ENCODE measurements around the gene EDC4. TPM values are rescaled to one million over a fixed set of nuclear protein-coding genes. Genes with fewer than 3 reads are reported as not detected.

EDC4 gene
- total and polyA plus RNA-seq, 2 of the 13 experiments (the other 11 are each of a cell fraction or from before 2014, with no cell fraction given), result 51.4 to 59.1 TPM

GRCh38 chr16:67892899-67893742 is 20.3 kb downstream of the EDC4 start, which contains the start of gene PSKH1 (continued):
- TF ChIP-seq FOXJ3 (CRISPR knock-in tag; IDR thresholded peaks at IDR 0.05; ENCODE audit: borderline replicate concordance), result 0 out of 2 replicates have a peak, but pooled peaks have one; percentile 39
- TF ChIP-seq LCORL (IDR thresholded peaks at IDR 0.05), result peak; percentile 21; the same call in 1 of the 2 replicates
- no peak for TF ChIP-seq LCORL (CRISPR knock-in tag; IDR thresholded peaks at IDR 0.05)
- TF ChIP-seq ZNF260 (CRISPR knock-in tag; IDR thresholded peaks at IDR 0.05; ENCODE audit: borderline replicate concordance, low read depth), result no peak
- peak; percentile 88 for TF ChIP-seq TMF1 (CRISPR knock-in tag; IDR thresholded peaks at IDR 0.05; ENCODE audit: low read depth)
- TF ChIP-seq ZNF232 (CRISPR knock-in tag; IDR thresholded peaks at IDR 0.05; ENCODE audit: borderline replicate concordance), result 0 out of 2 replicates have a peak, but pooled peaks have one; percentile 56
- 0 out of 2 replicates have a peak, but pooled peaks have one; percentile 59 for TF ChIP-seq ZNF577 (CRISPR knock-in tag; IDR thresholded peaks at IDR 0.05; ENCODE audit: borderline replicate concordance, low read depth)
- no peak; the same call in 1 of the 2 replicates for TF ChIP-seq GZF1 (CRISPR knock-in tag; IDR thresholded peaks at IDR 0.05)
- TF ChIP-seq NR2C2 (CRISPR knock-in tag; IDR thresholded peaks at IDR 0.05; ENCODE audit: borderline replicate concordance), result peak; percentile 51; the same call in 1 of the 2 replicates
- TF ChIP-seq MTF1 (CRISPR knock-in tag; IDR thresholded peaks at IDR 0.05), result 0 out of 2 replicates have a peak, but pooled peaks have one; percentile 30
- TF ChIP-seq HNRNPLL (IDR thresholded peaks at IDR 0.05; ENCODE audit: low read depth, low read length, poor library complexity, severe bottlenecking), result peak; percentile 91
- peak; percentile 94 for TF ChIP-seq PHF8 (CRISPR knock-in tag; IDR thresholded peaks at IDR 0.05)
- TF ChIP-seq KMT2B (CRISPR knock-in tag; IDR thresholded peaks at IDR 0.05), result peak; percentile 50; the same call in 1 of the 2 replicates
- TF ChIP-seq ZNF337 (CRISPR knock-in tag; IDR thresholded peaks at IDR 0.05; ENCODE audit: borderline replicate concordance, low read depth), result no peak
- TF ChIP-seq PBX2 (CRISPR knock-in tag; IDR thresholded peaks at IDR 0.05), result peak; percentile 93
- TF ChIP-seq RXRB (CRISPR knock-in tag; IDR thresholded peaks at IDR 0.05; ENCODE audit: borderline replicate concordance), result peak; percentile 30; the same call in 1 of the 2 replicates
- TF ChIP-seq STAG1 (CRISPR knock-in tag; IDR thresholded peaks at IDR 0.05), result 0 out of 2 replicates have a peak, but pooled peaks have one; percentile 13
- no peak for TF ChIP-seq REST (IDR thresholded peaks at IDR 0.05; ENCODE audit: borderline replicate concordance in 1 of 2, low read depth in 1 of 2, low read length in 2 of 2)
- peak; percentile 94 for TF ChIP-seq HES4 (CRISPR knock-in tag; IDR thresholded peaks at IDR 0.05; ENCODE audit: borderline replicate concordance)
- no peak for TF ChIP-seq NR2F1 (CRISPR knock-in tag; IDR thresholded peaks at IDR 0.05)
- TF ChIP-seq POGZ (CRISPR knock-in tag; IDR thresholded peaks at IDR 0.05), result 0 out of 2 replicates have a peak, but pooled peaks have one; percentile 14
- TF ChIP-seq SALL2 (CRISPR knock-in tag; IDR thresholded peaks at IDR 0.05), result 0 out of 2 replicates have a peak, but pooled peaks have one; percentile 65
- TF ChIP-seq TBX2 (CRISPR knock-in tag; IDR thresholded peaks at IDR 0.05; ENCODE audit: borderline replicate concordance), result peak; percentile 32; the same call in 1 of the 2 replicates
- no peak for TF ChIP-seq FIP1L1 (IDR thresholded peaks at IDR 0.05; ENCODE audit: borderline replicate concordance, insufficient read depth, low read depth, low read length)
